HG03565 (cell line): Measurements from ENCODE around the gene ITGB1.
"Not testable (repeated sequence)": the region's sequence is repeated elsewhere in the genome, so short reads cannot be mapped to it uniquely, and the experiment has no call there.

Source experiments
- ATAC-seq: cut with Tn5 transposase; IDR thresholded peaks from one replicate; pipeline ENCODE4 v1.9.1; 2021; ENCODE audit warnings: mild to moderate bottlenecking, moderate library complexity; ENCODE audit not compliant: unreplicated experiment

Gene ITGB1

DNA sequence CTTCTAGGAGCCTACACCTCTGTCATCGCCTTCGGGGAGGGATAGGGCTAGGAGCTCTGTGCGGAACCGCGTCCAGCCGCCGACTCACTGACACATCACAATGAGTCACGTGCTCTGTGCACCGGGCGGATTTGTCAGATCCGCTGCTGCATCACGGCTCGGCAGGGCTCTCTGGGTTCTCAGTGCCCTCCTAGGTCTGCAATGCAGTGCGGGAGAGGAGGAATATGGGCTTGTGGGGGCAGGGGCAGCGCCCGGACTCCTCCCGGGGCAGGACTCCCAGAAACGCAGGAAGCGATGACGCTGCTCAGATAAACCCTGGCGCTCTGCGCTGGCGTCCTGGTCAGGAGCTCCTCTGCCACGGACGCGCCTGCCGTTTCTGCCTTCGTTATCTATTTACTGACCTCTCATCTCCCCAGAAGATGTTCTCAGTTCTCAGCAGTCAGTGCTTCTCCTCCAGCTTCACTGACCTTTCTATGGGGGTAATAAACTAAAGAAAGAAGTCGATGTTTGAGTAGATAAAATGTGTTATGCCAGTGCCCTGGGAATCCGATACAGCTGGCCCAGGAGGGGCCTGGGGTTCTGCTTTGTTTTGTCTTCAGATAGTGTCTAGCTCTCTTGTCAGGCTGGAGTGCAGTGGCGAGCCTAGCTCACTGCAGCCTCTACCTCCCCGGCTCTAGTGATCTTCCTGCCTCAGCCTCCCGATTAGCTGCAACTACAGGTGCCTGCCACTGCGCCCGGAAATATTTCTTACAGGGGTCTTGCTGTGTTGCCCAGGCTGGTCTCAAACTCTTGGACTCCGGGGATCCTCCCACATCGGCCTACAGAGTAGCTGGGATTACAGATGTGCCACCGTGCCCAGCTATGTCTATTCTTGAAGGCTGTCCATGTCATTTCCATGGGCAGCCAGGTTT lies 22.8 kb upstream of the ITGB1 start:
- ATAC-seq = peak; percentile 98

GRCh38 chr10:32980242-32980557 lies 22.2 kb upstream of the ITGB1 start:
- no peak for ATAC-seq

DNA sequence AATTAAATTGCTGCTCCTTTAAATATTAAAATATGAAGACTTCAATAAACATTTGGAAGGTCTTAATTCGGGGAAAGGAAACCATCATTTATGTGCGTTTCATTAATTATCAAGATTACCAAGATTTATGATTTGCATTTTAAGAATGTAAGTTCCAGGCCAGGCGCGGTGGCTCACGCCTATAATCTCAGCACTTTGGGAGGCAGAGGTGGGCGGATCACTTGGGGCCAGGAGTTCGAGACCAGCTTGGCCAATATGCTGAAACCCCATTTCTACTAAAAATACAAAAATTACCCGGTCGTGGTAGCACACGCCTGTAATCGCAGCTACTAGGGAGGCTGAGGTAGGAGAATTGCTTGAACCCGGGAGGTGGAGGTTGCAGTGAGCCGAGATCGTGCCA lies 21.7 kb upstream of the ITGB1 start:
- not testable (repeated sequence) for ATAC-seq

GRCh38 chr10:32979041-32979440 lies 21.0 kb upstream of the ITGB1 start:
- no peak for ATAC-seq

DNA sequence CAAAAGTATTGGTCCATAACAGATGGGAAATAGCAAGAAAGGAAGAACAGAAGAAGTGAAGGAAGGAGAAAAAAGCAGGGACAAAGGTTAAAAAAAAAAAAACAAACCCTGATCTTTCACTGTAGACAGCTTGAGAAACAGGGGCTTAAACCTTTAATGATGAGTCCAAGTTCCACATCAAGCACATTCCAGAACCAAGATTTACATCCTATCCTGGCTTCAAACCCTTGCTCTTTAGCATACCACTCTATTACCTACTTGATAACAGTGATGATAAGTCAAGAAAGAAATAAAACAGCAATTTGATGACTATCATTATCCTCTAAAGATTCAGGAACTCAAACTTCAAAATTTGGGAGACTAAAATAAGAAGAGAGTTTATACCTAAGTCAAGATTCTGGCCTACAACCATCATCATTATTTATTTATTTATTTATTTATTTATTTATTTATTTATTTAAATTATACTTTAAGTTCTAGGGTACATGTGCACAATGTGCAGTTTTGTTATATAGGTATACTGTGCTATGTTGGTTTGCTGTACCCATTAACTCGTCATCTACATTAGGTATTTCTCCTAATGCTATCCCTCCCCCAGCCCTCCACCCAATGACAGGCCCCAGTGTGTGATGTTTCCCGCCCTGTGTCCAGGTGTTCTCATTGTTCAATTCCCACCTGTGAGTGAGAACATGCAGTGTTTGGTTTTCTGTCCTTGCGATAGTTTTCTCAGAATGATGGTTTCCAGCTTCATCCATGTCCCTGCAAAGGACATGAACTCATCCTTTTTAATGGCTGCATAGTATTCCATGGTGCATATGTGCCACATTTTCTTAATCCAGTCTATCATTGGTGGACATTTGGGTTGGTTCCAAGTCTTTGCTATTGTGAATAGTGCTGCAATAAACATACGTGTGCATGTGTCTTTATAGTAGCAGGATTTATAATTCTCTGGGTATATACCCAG lies 20.1 kb upstream of the ITGB1 start:
- ATAC-seq = not testable (repeated sequence)

- no peak for ATAC-seq
Measured at GRCh38 chr10:32976338-32976737, 18.3 kb upstream of the ITGB1 start.

DNA sequence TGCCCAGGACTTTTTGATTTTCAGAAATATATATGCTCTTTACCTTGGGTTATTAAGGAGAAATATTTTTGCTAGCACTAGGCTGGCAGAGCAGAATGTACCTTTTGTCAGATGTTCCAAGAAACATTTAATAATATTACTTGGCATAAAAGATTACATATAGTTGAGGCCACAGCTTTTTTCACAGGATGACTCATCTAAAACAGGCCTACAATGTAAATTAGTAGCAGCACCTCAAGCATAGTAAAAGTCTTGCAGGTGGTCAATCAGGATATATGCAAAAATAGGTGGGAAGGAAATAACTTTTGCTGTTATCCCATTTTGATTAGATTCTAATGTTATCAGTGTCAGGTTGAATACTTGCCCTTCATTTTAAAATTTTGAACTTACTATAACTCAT lies 14.9 kb upstream of the ITGB1 start:
- peak; percentile 45 for ATAC-seq

DNA sequence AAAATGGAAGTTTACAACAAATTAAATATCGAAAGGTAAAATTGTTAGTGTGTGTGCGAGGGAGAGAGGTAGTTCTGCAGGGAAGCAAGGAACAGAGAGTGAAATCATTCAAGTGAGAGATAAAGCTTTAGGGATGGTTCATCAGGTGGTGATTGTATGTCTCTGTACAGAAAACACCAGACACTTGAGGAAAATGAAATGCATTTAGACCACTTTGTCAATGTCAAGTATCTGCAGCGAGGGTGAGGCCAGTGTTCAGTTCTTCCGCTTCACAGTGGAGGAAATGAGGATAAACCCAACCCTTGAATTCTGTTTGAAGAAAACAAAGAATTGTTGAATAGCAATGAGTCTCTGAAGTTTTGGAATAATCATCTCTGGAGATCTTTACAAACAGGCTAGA lies 14.4 kb upstream of the ITGB1 start:
- ATAC-seq = no peak

- no peak for ATAC-seq
Measured at GRCh38 chr10:32971536-32972091, 13.6 kb upstream of the ITGB1 start.

DNA sequence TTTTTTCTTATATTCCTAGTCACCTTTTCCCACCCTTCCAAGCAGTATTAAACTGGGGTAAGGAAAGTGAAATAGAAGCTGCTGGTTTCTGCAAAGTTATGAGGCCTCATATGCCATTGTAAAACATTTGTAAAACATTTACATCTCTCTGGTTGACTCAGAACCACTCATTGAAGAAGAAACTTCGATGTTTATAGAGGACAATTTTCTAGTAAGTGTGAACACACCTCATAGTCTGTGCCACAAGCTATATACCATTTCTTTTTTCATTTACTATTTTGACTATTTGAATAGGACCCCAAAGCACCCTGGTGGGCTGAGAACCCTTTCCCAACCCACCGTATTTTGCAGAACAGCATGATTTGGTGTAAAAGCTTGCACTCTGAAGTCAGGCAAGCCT lies 12.9 kb upstream of the ITGB1 start:
- ATAC-seq = no peak

DNA sequence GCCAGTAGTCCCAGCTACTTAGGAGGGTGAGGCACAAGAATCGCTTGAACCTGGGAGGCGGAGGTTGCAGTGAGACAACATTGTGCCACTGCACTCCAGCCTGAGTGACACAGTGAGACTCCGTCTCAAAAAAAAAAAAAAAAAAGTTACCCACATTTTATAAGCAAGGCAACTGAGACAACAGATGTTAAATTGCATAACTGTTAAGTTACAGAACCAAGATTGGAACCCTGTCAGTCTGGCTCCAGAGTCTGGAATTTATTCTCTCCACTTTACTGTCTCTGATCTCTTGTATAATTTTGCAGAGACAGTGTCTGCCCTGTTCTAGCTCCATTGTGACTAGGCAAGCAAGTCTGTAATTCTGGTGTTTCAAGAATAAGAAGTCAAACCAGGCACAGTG lies 6.2 kb upstream of the ITGB1 start:
- no peak for ATAC-seq

GRCh38 chr10:32963096-32963495 lies 5.1 kb upstream of the ITGB1 start:
- ATAC-seq = no peak

GRCh38 chr10:32962521-32962920 lies 4.5 kb upstream of the ITGB1 start:
- no peak for ATAC-seq

- no peak for ATAC-seq
Measured at GRCh38 chr10:32961895-32962369, 3.9 kb upstream of the ITGB1 start.

GRCh38 chr10:32961343-32961894 lies 3.4 kb upstream of the ITGB1 start:
- ATAC-seq = no peak

GRCh38 chr10:32960022-32960421 lies 2.0 kb upstream of the ITGB1 start:
- no peak for ATAC-seq

- peak; percentile 32 for ATAC-seq
Measured at GRCh38 chr10:32959006-32959920, 1.2 kb upstream of the ITGB1 start.

DNA sequence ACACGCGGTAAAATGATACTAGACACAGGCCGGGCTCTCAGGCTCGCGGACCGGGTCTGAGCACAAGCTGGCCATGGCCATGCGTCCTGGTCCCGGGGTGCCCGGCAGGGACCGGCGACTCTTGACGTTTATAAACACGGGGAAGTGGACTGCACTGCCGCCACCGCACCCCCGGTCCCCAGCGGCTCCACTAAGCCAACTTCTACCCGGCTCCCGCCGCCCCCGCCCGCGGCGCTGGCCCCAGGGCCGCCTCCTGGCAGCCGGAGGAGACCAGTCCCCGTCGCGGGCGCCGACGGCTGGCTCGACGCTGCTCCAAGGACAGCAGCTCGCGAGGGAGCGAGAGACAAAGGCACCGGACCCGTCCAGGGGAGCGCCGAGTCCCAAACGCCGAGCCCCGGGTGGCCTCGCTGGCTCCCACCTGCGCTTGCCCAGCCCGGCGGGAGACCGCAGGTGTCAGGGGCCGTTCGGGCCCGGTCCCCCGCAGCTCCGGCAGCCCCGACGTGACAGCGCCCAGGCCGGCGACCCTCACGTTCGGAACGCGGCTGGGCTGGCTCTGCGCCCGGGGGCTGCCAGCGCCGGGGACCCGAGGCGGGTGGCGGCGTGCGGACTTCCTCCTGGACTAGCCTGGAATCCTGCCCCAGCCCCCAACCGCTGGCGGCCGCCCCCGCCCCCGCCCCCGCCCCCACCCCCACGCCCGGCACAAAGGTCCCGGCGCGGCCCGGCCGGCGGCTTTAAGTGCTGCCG lies 517 bp downstream of the ITGB1 start:
- peak; percentile 7 for ATAC-seq
